NCI-H1436 treated with DMSO at 0.1 percent for 48 hours (cell line): ENCODE results near the gene GPR31.

ENCODE experiments used
- DNase-seq: peaks from one replicate; lab custom pipeline; 2025; lab: John Stamatoyannopoulos, UW

Gene GPR31

DNA sequence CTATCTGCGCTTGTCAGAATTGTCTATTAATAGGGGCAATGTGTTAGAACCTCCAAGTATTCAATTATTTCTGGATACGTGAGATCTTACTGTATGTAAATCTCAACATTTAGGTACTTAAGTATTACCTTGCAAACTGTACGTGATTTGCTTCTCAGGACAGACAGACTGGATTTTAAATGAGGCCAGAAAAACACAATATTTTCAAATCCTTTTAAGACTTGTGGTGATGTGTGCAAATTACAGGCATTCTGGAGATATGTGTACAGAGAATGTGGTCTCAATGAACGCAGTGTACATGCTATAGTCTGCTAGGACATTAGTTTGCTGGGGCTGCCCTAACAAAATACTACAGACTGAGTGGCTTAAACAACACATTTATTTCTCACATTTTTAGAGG lies 18.0 kb downstream of the GPR31 start:
- DNase-seq: no peak

DNA sequence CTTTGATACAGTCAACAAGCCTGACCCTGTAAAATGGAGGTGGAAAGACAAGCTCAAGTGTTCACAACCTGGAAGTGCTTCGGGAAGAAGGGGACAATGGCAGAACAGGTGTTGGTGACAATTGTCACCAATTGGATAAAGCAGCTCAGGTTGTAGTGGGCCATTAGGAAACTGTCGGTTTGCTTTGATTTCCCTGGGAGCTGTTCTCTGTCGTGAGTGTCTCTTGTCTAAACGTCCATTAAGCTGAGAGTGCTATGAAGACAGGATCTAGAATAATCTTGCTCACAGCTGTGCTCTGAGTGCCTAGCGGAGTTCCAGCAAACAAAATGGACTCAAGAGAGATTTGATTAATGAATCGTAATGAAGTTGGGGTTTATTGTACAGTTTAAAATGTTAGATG lies 19.9 kb downstream of the GPR31 start:
- DNase-seq: no peak

DNA sequence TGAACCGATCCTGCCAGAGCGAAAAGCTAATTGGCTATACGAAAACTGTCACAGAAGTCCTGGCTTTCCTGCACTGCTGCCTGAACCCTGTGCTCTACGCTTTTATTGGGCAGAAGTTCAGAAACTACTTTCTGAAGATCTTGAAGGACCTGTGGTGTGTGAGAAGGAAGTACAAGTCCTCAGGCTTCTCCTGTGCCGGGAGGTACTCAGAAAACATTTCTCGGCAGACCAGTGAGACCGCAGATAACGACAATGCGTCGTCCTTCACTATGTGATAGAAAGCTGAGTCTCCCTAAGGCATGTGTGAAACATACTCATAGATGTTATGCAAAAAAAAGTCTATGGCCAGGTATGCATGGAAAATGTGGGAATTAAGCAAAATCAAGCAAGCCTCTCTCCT lies 20.7 kb downstream of the GPR31 start:
- DNase-seq: no peak

DNA sequence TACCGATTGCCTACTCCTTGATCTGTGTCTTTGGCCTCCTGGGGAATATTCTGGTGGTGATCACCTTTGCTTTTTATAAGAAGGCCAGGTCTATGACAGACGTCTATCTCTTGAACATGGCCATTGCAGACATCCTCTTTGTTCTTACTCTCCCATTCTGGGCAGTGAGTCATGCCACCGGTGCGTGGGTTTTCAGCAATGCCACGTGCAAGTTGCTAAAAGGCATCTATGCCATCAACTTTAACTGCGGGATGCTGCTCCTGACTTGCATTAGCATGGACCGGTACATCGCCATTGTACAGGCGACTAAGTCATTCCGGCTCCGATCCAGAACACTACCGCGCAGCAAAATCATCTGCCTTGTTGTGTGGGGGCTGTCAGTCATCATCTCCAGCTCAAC lies 21.4 kb downstream of the GPR31 start:
- DNase-seq: no peak

DNA sequence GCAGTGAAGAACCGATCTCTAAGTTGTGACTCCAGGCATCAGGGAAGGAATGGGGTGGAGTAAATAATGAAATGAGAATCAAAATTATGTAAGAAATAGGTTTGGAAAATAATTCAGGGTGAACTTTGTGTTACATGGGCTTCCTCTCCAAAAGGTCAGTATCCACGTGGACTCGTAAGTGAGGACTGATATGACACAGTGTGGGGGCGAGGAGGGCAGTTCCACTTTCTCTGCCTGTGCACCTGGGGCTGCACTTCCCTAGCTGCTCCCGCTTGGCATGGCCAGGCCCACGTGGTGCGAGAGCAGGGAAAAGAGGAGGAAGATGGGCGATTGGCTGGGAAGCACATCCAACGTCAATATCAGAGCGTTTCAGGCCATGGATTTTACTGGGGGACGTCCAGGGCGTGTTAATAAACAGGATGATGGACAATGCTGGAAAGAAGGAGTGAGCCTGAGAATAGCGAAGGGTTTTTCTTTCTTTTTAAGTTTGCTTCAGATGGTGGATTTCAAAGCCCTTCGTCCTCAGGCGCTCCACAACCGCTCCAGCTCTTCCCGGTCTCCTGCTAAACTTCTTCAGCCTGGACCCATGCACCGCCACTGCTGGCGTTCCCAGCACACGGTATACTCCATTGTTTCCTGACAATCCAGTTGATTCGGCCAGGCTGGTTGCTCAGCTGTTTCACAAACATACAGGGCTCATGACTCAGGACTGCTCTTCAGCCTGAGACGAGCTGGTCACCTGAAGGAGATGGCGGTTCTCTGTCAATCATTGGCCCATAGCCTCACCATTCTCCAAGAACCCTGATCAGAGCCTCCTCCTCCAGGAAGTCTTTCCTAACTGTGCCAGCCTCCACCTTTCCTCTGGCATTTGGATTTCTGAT lies 23.1 kb downstream of the GPR31 start:
- DNase-seq: no peak

DNA sequence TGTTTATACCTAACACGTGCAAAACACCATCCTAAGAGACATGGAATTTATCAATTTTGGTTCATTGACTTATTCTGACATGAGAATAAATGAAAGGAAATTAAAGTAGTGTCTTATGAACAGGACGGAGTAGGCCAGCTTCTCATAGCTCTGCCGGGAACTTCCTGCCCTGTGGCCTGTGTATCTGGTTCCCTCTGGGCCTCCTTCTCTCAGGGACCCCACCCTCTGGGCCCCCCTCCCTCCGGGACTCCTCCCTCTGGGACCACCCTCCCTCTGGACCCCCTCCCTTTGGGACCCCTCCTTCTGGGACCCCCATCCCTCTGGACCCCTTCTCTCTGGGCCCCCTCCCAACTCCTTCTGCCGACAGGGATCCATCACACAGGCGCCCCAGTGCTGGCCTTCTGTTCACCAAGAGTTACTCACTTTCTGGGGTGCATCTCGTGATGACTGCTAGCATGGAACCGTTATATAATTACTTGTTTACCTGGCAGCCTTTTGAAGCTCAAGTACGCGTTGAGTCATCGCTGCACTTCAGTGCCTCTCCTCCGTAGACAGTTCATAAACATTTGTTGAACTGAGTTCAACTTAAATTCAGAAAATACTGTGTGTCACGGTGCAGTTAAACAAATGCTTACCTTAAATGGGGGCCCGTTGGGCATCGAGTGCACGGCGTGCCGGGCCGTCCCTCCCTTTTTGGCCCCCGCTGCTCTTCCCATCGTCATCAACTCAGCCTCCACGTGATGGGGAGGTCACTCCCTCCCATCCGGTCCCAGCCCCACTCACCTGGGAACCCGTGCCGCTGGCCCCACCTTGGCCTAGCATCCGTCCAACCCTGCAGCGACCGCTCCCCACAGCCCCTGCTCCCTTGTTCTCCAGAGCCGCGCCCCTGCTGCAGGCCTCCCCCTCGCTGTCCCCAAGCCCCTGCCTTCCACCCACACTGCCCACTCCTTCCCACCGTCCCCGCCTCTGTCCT lies 26.8 kb downstream of the GPR31 start:
- no peak for DNase-seq

DNA sequence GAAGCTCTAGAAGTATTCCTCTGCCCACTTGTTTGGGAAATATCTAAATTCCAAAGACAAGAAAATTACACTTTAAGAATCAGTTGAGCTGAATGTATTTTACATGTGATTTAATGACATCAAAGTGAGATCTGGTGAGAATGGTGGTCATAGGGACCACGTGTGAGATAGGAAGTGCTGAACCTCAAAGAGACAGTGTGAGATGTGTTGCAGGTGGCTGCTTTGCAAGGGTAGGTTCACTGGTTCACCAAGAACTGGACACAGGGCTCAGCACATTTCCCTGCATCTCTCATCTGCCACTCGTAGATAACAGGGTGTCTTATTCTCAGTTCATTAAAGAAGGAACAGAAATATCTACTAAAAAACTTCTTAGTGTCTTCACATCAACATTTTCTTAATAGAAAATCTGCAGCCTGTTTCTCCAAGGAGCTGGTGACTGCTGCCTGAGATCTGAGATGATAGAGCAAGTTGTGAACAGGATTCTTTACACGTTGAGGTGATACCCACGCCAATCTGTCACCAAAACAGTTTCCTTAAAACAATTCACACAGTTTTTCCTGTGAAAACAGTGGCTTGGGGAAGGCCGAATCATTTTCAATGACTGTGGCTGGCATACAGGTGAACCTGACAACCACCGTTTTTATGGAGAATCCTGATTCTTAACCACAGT lies 27.6 kb downstream of the GPR31 start:
- no peak for DNase-seq

DNA sequence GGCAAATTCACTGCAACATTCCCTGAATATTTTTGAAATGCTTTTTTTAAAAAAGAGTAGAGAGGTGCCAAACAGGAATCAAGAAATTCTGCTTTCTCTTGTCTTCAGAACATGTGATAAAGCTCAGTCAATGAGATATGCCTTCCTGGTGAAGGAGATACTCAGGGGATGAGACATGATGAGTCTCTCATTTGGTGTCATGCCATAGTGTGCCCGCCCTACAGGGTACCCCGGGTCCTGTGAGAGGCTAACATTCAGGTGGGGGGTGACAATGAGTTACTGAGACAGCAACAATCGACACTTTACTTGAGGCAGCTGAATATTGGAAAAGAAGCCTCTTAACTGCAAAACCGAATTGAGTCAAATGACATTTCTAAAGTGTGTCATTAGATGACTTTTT lies 28.2 kb downstream of the GPR31 start:
- no peak for DNase-seq

DNA sequence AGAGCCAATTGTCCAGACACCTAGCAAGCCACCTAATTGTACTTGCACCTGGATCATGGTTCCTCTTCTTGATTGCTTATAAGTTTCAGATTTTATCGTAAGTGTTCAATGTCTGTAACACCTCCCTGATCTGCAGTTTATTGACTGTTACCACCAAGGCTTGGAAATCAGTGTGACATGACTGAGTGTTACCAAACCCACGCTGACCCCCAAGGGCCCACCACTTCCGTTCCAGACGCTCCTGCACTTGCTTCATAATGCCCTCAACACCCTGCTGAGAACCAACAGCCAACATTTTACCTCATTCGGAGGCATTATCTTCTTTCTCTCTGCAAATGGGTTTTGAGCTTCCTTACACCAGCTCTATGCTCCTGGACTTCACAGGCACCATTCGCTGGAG lies 28.6 kb downstream of the GPR31 start:
- no peak for DNase-seq

DNA sequence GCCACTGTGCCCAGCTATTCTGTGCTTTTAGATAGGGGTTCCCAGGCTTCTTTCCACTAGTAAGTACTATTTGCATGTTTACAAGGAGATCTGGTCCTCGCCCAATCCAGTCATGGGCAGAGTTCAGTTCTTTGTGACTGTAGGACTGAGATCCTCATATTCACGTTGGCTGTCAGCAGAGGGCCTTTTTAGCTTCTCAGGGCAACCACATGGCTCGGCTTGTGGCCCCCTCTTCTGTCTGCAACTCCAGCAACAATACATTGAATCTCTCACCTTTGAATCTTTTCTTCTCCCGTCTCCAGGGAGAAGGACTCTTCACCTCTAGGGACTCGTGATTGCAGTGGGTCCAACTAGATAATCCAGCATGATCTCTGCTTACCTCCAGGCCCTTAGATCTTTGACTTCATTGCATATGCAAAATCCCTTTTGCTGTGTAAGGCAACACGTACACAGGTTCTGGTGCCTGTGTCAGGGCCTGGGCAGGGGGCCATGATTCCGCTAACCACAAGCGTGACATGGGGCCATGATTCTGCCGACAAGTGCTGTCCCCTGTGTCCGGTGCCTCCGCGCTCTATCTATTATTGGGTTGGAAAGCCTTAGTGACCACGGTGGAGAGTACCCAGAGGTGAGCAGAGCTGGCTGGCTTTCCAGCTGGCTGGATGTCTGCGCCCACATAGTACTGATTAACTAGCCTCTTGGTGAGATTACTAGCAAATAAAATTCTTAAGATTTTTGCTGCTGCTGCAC lies 29.8 kb downstream of the GPR31 start:
- no peak for DNase-seq

DNA sequence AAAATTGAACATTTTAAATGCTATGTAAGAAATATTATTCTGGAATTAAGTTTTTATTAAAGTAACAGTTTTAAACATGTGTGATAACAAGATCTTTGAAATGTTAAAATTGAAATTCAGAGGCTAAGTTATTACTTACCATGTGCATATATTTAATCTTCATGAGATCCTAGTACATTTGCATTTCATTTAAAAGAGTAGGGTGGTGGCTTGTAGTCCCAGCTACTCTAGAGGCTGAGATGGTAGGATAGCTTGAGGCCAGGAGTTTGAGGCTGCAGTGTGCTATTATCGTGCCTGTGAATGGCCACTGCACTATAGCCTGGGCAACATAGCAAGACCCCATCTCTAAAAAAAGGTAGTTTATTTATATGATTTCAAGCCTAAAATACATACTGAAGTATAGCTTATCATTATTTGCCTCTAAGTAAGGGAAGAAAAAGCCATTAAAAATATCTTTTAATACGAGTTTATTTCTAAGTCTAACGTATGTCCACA lies 31.9 kb downstream of the GPR31 start:
- DNase-seq: no peak

DNA sequence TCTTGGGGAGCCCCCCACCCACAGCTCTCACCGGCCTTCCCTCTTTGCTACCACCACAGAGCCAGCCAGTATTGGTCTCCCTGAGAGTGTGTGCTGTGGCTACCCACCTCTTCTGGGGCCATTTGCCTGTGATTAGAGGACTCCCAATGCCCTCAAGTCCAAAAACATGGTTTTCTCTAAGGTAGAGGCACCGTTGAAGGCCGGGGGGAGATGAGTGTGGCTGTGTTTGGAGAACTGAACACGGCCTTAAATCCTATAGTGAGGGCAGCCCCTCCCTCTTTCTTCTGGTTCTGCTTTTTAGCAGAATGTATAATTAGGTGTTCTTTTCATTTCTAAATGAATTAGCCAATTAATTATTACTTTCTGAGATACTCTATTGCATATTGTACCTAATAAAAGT lies 32.4 kb downstream of the GPR31 start:
- DNase-seq: no peak

DNA sequence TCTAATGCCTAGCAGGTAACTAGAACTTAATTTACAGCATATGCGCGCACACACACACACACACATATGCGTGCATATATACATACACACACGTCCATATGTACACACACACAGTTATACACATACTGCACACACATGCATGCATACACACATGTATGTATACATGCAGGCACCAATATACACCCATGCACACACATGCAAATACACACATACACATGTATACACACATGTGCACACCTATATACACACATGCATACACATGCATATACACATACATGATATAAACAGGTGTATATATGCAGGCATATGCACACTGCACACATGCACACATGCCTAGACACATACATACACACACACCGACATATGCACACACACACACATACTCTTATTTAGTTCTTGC lies 33.0 kb downstream of the GPR31 start:
- no peak for DNase-seq

DNA sequence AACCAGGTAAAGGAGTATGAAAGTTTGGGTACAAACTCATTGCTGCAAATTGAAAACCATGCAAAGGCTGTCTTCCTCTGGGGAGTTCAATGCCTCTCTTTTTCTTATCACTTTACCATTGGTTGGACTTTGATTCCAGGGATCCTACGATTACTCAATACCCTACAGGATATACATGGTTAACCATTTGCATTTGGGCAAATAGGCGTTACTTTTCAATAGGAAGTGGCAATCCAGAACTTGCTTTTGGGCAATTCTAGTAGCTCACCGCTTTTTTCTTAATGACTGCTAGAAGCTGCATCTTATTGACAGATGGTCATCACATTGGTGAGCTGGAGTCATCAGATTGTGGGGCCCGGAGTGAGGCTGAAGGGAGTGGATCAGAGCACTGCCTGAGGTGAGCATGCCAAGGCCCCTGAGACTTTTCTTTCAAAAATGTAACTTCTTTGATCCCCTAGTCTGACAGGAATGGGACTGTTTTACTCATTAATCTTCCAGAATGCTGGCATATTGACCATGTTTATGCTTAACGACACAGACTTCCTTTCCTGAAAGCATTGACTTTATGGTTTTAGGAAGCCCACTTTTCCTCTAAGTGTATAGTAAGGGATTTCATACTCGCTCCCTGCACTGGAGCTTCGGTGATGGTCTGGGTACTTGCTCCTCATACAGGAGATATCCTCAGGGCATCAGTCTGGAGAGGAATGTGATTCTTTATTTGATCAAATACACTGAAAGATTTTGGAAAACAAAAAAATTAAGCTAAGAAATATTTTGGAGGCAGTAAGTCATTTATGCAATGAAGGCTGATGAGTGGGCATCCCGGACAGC lies 34.7 kb downstream of the GPR31 start, which contains the start of gene CCR6:
Gene CCR6, plus strand, starts transcription at position 270 of the 831 bp plus-strand sequence. CDS start 13,039 bp downstream, outside the sequence.
- DNase-seq: no peak

DNA sequence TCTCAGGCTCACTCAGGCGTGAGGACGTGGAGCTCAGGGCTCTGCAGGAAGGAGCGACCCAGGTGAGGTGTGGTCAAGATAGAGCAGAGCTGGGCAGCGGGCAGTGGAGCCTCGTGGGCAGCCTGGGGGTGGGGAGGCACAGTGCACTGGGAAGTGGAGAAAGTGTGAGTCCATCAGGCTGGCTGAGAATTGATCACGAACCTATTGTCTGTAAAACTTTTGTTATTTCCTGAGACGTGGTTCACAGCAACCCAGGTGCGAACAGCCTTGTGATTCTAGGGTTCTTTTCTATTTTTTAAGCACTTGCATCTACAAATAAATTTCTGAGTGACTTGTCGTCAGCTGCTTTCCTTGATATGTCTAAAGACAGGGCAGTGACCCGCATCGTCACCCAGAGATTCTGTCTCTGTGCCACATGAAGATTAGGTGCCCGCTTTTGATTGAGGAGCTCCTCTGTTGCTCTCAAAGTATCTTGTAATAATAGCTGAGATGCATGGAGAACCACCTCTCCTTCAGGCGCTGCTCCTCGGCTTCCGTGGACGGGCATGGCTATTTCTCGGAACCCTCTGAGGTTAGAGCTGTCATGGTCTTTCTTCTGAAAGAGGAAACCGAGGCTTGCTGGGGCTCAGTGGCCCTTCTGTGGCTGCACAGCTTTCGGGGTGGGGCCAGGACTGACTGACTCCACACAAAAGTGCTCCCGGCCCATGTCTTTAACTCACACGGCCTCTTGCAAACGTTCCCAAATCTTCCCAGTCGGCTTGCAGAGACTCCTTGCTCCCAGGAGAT lies 35.5 kb downstream of the GPR31 start:
- DNase-seq: no peak

DNA sequence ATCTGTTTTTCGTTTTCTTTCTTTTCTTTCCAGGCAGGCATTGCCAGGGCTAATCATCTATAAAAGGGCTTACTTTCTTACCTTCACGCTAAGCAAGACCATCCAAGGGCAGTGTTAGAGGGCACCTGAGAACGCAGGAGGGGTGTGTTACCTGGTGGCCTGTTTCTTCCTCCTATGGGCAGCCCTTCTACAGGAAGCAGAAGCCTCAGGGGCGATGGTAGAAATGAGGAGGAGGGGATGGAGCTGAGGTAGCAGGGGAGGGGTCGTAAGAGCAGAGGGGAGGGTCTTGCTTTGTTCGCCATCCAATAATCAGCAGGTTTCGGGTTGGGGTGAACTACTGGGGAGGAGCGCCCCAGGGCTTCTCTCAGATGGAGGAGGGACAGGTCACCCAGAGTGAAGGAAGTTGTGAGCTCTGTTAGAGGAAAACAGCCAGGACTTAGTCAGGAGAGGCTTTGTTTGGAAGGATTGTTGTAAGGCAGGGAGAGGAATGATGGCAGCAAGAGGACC lies 36.4 kb downstream of the GPR31 start:
- no peak for DNase-seq

DNA sequence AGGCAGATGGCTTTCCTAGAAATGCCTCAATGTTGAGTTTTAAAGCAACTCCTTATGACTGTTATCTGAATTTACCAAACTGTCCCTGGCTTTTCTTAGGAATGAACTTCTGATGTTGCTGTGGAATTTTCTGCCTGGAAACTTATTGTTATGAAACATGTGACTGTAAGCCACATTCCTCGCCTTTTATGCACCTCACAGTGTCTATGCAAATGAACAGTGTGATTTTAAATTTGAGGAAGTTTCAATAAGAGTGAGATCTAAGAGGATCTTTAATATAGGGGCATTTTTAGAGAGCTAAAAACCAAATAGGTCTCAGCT lies 37.2 kb downstream of the GPR31 start:
- DNase-seq: no peak

DNA sequence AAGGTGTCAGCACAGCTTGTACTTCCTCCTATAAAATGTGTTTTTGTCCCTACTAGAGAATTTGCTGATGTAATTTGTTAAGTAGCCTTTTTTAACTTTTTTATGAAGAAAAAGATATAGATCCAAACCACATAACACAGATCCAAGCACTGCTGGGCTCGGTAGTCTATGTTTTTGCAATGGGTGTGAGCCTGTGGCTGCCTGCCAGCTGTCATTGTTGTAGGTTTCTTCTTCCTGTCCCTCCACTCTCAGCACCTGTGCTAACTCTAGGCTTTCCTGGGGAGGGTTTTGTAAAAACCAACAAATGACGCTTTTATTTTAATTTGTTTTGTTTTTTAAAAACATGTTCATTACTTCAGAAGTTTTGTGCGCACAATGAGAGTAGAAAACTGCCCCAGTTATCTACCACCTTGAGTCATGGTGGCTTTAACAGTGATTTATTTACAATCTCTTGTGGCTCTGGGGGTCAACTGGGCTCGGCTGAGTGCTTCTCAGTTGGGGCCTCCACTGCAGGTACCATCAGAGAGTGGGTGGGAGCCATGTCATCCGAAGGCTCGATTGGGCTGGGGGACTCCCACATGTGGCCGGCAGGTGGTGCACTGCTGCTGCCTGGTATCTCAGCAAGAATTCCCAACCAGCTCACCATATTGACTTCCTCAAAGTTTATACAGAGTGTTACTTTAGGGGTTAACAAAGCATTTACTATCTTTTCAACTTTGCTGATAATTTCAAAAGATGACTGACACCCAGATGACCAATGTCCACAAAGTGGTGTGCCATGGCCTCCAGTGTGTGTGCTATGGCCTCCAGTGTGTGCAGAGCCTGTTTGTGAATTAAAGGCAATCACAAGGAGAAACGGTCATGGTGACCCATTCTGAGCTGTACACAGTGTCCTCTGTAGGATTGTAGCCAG lies 37.9 kb downstream of the GPR31 start:
- DNase-seq: no peak

DNA sequence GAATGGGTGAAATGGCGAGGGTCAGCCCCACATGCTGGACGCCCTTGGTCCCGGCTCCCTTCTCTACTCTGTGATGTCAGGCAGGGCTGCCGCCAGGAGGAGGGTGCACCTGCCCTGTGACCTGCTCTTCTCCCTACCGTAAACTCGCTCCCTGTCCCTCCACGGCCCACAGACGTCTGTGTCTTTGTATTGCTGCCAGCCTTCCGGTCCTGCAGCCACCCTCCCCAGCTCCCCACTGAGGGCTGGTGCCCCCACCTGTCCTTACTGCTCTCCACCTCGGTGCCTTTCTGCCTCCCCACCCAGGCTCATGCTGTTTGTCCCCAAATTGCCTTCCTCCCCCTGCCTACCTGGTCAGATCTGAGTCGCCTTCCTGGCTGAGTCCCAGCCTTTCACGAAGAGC lies 38.9 kb downstream of the GPR31 start:
- DNase-seq: no peak
